Liver (tissue), 9 donors: ENCODE results near the gene ATG2A. TPM values are rescaled to one million over a fixed set of nuclear protein-coding genes. Genes with fewer than 3 reads are reported as not detected.

Experiments
- DNase-seq: peaks from one replicate; pipeline ENCODE4 v3.0.0-alpha.2; 2017; ENCODE audit warnings: low spot score
- H3K27ac ChIP-seq, 2 donors: one replicate each; pipeline ENCODE4 v1.7.0; 2013; ENCODE audit warnings: inconsistent platforms in 2 of 2, low read length in 2 of 2, control low read depth in 1 of 2, low read depth in 1 of 2, mild to moderate bottlenecking in 1 of 2
- H3K27me3 ChIP-seq, 4 donors: one replicate each; pipeline versions ENCODE4 v1.6.1 to v1.7.0; 2013; ENCODE audit warnings: low read length in 3 of 4, inconsistent platforms in 1 of 4, mild to moderate bottlenecking in 1 of 4, moderate library complexity in 1 of 4; ENCODE audit not compliant: control insufficient read depth in 4 of 4, insufficient read depth in 4 of 4
- H3K36me3 ChIP-seq, 4 donors: one replicate each; pipeline versions ENCODE4 v1.6.1 to v1.7.0; 2013; ENCODE audit warnings: low read length in 3 of 4, mild to moderate bottlenecking in 3 of 4, low read depth in 1 of 4, moderate library complexity in 1 of 4; ENCODE audit not compliant: control insufficient read depth in 4 of 4, insufficient read depth in 3 of 4
- H3K4me1 ChIP-seq, 4 donors: one replicate each; pipeline versions ENCODE4 v1.6.1 to v1.7.0; 2013; ENCODE audit warnings: low read length in 3 of 4, mild to moderate bottlenecking in 3 of 4, moderate library complexity in 1 of 4; ENCODE audit not compliant: control insufficient read depth in 4 of 4, insufficient read depth in 4 of 4
- H3K4me3 ChIP-seq, 3 donors: one replicate each; pipeline versions ENCODE4 v1.6.1 to v1.7.0; 2013; ENCODE audit warnings: low read length in 3 of 3, control low read depth in 1 of 3, low read depth in 1 of 3, mild to moderate bottlenecking in 1 of 3
- H3K9ac ChIP-seq, 2 donors: one replicate each; pipeline ENCODE4 v1.7.0; 2013; ENCODE audit warnings: low read length in 2 of 2, mild to moderate bottlenecking in 2 of 2, moderate library complexity in 2 of 2, control low read depth in 1 of 2, low read depth in 1 of 2
- H3K9me3 ChIP-seq, 4 donors: one replicate each; pipeline versions ENCODE4 v1.6.1 to v1.7.0; 2013; ENCODE audit warnings: low read length in 3 of 4; ENCODE audit not compliant: control insufficient read depth in 4 of 4
- EGR1 ChIP-seq, 2 donors: IDR thresholded peaks; 2 replicates each; pipeline ENCODE4 v1.6.1; 2016 to 2018; ENCODE audit warnings: antibody characterized with exemption in 2 of 2, low read depth in 2 of 2
- FOXA1 ChIP-seq: IDR thresholded peaks from 2 replicates; pipeline ENCODE4 v1.6.1; 2016; ENCODE audit warnings: antibody characterized with exemption
- GABPA ChIP-seq, 2 donors: IDR thresholded peaks in 1 of 2; conservative IDR thresholded peaks in 1 of 2; 2 replicates each; pipeline ENCODE4 v1.6.1; 2016; ENCODE audit warnings: antibody characterized with exemption in 2 of 2, mild to moderate bottlenecking in 1 of 2, moderate library complexity in 1 of 2
- HNF4A ChIP-seq, 2 donors: conservative IDR thresholded peaks; 2 replicates each; pipeline ENCODE4 v1.6.1; 2016; ENCODE audit warnings: antibody characterized with exemption in 2 of 2, mild to moderate bottlenecking in 2 of 2
- HNF4G ChIP-seq: IDR thresholded peaks from 2 replicates; pipeline ENCODE4 v1.6.1; 2016; ENCODE audit warnings: antibody characterized with exemption
- JUND ChIP-seq, 2 donors: IDR thresholded peaks; 2 replicates each; pipeline ENCODE4 v1.6.1; 2016; ENCODE audit warnings: antibody characterized with exemption in 2 of 2
- NR2F2 ChIP-seq: IDR thresholded peaks from 2 replicates; pipeline ENCODE4 v1.6.1; 2016; ENCODE audit warnings: antibody characterized with exemption
- RAD21 ChIP-seq, 2 donors: IDR thresholded peaks; 2 replicates each; pipeline ENCODE4 v1.6.1; 2016; ENCODE audit warnings: antibody characterized with exemption in 2 of 2, mild to moderate bottlenecking in 2 of 2
- RXRA ChIP-seq, 2 donors: IDR thresholded peaks; 2 replicates each; pipeline ENCODE4 v1.6.1; 2017 to 2018; ENCODE audit warnings: antibody characterized with exemption in 2 of 2, mild to moderate bottlenecking in 1 of 2
- SP1 ChIP-seq: IDR thresholded peaks from 2 replicates; pipeline ENCODE4 v1.6.1; 2018; ENCODE audit warnings: antibody characterized with exemption, mild to moderate bottlenecking
- TAF1 ChIP-seq: conservative IDR thresholded peaks from 2 replicates; pipeline ENCODE4 v1.6.1; 2016; ENCODE audit warnings: antibody characterized with exemption, mild to moderate bottlenecking
- YY1 ChIP-seq: IDR thresholded peaks from 2 replicates; pipeline ENCODE4 v1.6.1; 2016; ENCODE audit warnings: antibody characterized with exemption, mild to moderate bottlenecking
- WGBS: extraction: QIAGEN DNeasy Blood & Tissue Kit; methylation state at CpG from one replicate; pipeline ENCODE4 v1.1.7; 2013; 5-methylcytosine and 5-hydroxymethylcytosine counted together
- polyA plus RNA-seq, 2 donors: library from polyadenylated mRNA; stranded (reverse) in 1 of 2; unstranded in 1 of 2; fragments of 200-250 nt in 1 of 2; fragments of >200 nt in 1 of 2; fragmentation: Nextera tagmentation in 1 of 2; extraction: Ambion mirVana in 1 of 2; gene quantifications; one replicate each; pipeline versions ENCODE4 v1.2.1 to v1.2.3, GENCODE V29; 2013 to 2015
- total RNA-seq, 2 donors: library from RNA; depleted of rRNA; stranded (reverse); fragments of >200 nt; gene quantifications; one replicate each; pipeline ENCODE4 v1.2.3, GENCODE V29; 2014
- TF ChIP-seq, protein P1 (sequence below): IDR thresholded peaks from 2 replicates; pipeline ENCODE4 v1.6.1; 2016; ENCODE audit warnings: antibody characterized with exemption
- TF ChIP-seq, protein P2 (sequence below): IDR thresholded peaks from 2 replicates; pipeline ENCODE4 v1.6.1; 2016; ENCODE audit warnings: antibody characterized with exemption, mild to moderate bottlenecking
- TF ChIP-seq, protein P3 (sequence below): IDR thresholded peaks from 2 replicates; pipeline ENCODE4 v1.6.1; 2016; ENCODE audit warnings: antibody characterized with exemption
- TF ChIP-seq, protein P4 (sequence below): fragments of 150-350 bp; IDR thresholded peaks from 2 replicates; pipeline ENCODE4 v1.5.1; 2017; ENCODE audit warnings: improper control_type of control experiment, low read depth, low read length; ENCODE audit not compliant: missing input control
- donor health status: healthy.
- donor health status: healthy.
- donor health status: healthy.
- donor health status: healthy.
- donor health status: healthy.

ATG2A gene
- total and polyA plus RNA-seq, 4 donors: 15.6 to 34.1 (median 23.0) TPM

DNA sequence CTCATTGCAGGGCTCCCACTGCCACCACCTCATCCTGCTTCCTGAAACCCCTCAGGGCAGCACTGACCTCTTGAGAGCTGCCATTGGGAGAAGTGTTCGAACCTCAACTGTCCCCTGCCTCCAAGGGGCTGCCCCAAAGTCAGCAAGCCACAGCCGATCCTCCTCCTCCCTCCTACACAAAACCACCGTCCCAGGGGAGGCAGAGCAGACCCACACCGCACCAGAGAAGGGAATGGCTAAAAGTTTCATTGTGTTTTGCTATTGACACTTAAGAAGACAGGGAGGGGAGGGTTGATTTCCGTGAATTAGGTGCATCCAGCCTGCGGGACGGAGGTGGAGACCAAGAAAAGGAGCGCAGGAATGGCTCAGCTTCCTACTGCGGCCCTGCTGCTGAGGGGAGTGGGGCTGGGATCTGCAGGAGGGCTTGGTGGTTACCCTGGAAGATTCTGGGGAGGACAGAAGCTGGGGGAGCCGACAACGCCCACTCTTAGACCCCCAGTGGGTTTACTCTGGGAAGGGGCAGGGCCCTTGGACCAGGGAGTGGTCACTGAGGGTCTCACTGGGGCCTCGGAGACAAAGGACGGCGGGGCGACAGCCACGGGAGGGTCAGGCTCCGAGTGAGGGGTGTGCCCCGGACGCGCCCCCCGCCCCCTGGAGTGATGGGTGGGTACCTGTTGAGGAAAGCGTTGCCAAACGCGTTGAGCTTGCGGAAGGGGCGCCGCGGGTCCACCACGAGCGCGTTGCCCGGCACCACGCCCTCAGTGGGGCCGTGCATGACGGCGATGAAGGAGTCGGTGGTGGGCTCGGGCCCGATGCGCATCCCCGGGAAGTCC, 39.4 kb downstream of the ATG2A start:
- Histone ChIP-seq H3K36me3 (no peaks in the 10 kb centered on the region), H3K27ac (peak overlapping the region; percentile 72 to 77), H3K9me3 (no peaks in the 10 kb centered on the region), H3K27me3 (no peaks in the 10 kb centered on the region), H3K9ac (peak overlapping the region; percentile 67 to 88), H3K4me1 (peaks cover 16 to 69% (median 60%) of the 10 kb centered on the region in 4 donors), H3K4me3 (peak overlapping the region; percentile 82 to 96 (median 84))
- TF ChIP-seq, protein P1, sequence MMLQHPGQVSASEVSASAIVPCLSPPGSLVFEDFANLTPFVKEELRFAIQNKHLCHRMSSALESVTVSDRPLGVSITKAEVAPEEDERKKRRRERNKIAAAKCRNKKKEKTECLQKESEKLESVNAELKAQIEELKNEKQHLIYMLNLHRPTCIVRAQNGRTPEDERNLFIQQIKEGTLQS: no peak
- TF ChIP-seq, protein P2, sequence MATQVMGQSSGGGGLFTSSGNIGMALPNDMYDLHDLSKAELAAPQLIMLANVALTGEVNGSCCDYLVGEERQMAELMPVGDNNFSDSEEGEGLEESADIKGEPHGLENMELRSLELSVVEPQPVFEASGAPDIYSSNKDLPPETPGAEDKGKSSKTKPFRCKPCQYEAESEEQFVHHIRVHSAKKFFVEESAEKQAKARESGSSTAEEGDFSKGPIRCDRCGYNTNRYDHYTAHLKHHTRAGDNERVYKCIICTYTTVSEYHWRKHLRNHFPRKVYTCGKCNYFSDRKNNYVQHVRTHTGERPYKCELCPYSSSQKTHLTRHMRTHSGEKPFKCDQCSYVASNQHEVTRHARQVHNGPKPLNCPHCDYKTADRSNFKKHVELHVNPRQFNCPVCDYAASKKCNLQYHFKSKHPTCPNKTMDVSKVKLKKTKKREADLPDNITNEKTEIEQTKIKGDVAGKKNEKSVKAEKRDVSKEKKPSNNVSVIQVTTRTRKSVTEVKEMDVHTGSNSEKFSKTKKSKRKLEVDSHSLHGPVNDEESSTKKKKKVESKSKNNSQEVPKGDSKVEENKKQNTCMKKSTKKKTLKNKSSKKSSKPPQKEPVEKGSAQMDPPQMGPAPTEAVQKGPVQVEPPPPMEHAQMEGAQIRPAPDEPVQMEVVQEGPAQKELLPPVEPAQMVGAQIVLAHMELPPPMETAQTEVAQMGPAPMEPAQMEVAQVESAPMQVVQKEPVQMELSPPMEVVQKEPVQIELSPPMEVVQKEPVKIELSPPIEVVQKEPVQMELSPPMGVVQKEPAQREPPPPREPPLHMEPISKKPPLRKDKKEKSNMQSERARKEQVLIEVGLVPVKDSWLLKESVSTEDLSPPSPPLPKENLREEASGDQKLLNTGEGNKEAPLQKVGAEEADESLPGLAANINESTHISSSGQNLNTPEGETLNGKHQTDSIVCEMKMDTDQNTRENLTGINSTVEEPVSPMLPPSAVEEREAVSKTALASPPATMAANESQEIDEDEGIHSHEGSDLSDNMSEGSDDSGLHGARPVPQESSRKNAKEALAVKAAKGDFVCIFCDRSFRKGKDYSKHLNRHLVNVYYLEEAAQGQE: no peak
- TF ChIP-seq YY1 (no peak), HNF4G (no peak)
- 1% methylated on average over 41 of the region's 41 CpGs for WGBS
- DNase-seq: no peak

DNA sequence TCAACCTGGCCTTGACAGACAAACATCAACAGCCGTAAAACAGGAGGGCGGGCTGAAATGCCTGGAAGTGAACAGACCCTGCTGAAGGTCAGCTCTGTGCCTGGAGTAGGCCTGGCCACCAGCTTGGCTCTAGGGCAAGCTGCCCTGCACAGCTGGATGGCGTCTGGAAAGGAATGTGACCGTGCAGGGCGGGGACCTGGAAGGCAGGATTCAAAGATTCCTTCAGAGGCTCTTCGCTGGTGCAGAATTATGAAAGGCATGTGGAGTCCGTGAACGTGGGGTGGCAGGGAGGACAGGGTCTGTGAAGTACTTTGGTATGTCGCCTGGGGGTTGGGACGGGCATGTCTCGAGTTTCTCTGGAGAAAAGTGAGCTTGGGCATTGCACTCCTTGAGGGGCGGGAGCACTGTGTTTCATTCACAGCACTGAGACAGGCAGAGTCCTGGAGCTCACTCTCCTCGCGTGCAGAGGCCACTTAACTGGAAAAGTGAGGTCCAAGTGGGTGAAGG, 40.1 kb downstream of the ATG2A start:
- DNase-seq: no peak
- Histone ChIP-seq H3K4me1 (peaks cover 17 to 77% (median 67%) of the 10 kb centered on the region in 4 donors), H3K9me3 (no peaks in the 10 kb centered on the region), H3K27ac (peak overlapping the region; percentile 72 to 77), H3K4me3 (peak overlapping the region; percentile 3 to 96 (median 82)), H3K36me3 (no peaks in the 10 kb centered on the region), H3K9ac (peak overlapping the region; percentile 29 to 67), H3K27me3 (no peaks in the 10 kb centered on the region)
- TF ChIP-seq HNF4G: no peak
- no peak for TF ChIP-seq GABPA (IDR thresholded peaks at IDR 0.05 in 1 of 2, conservative IDR thresholded peaks at IDR 0.05 in 1 of 2)
- TF ChIP-seq, protein P2: no peak
- no peak for TF ChIP-seq EGR1 (IDR thresholded peaks at IDR 0.05; ENCODE audit: low read depth in 2 of 2)
- TF ChIP-seq HNF4A (conservative IDR thresholded peaks at IDR 0.05): no peak
- TF ChIP-seq, protein P3, sequence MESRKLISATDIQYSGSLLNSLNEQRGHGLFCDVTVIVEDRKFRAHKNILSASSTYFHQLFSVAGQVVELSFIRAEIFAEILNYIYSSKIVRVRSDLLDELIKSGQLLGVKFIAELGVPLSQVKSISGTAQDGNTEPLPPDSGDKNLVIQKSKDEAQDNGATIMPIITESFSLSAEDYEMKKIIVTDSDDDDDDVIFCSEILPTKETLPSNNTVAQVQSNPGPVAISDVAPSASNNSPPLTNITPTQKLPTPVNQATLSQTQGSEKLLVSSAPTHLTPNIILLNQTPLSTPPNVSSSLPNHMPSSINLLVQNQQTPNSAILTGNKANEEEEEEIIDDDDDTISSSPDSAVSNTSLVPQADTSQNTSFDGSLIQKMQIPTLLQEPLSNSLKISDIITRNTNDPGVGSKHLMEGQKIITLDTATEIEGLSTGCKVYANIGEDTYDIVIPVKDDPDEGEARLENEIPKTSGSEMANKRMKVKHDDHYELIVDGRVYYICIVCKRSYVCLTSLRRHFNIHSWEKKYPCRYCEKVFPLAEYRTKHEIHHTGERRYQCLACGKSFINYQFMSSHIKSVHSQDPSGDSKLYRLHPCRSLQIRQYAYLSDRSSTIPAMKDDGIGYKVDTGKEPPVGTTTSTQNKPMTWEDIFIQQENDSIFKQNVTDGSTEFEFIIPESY: no peak
- no peak for TF ChIP-seq YY1
- no peak for TF ChIP-seq RAD21 (IDR thresholded peaks at IDR 0.05)
- no peak for TF ChIP-seq JUND (IDR thresholded peaks at IDR 0.05)
- TF ChIP-seq SP1: no peak
- TF ChIP-seq, protein P1: no peak
- no peak for TF ChIP-seq NR2F2
- no peak for TF ChIP-seq TAF1
- TF ChIP-seq, protein P4, sequence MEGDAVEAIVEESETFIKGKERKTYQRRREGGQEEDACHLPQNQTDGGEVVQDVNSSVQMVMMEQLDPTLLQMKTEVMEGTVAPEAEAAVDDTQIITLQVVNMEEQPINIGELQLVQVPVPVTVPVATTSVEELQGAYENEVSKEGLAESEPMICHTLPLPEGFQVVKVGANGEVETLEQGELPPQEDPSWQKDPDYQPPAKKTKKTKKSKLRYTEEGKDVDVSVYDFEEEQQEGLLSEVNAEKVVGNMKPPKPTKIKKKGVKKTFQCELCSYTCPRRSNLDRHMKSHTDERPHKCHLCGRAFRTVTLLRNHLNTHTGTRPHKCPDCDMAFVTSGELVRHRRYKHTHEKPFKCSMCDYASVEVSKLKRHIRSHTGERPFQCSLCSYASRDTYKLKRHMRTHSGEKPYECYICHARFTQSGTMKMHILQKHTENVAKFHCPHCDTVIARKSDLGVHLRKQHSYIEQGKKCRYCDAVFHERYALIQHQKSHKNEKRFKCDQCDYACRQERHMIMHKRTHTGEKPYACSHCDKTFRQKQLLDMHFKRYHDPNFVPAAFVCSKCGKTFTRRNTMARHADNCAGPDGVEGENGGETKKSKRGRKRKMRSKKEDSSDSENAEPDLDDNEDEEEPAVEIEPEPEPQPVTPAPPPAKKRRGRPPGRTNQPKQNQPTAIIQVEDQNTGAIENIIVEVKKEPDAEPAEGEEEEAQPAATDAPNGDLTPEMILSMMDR: no peak
- no peak for TF ChIP-seq FOXA1
- TF ChIP-seq RXRA (IDR thresholded peaks at IDR 0.05): no peak
- WGBS: 50% methylated on average over 14 of the region's 14 CpGs
